22Rv1 (cell line): Measurements from ENCODE around the gene CTNNA1.

Experiments used
- H3K27ac ChIP-seq: fragments of 450-650 bp; 2 replicates; pipeline ENCODE4 v1.5.1; 2017
- ZFX ChIP-seq: fragments of 450-650 bp; IDR thresholded peaks from 2 replicates; pipeline ENCODE4 v1.6.1; 2017; ENCODE audit warnings: antibody characterized with exemption, borderline replicate concordance
- TF ChIP-seq, protein P1 (sequence below): fragments of 450-650 bp; IDR thresholded peaks from 2 replicates; pipeline ENCODE4 v1.5.1; 2017; ENCODE audit warnings: mild to moderate bottlenecking

The CTNNA1 gene

GRCh38 chr5:138949223-138949574 lies 196.0 kb downstream of the CTNNA1 start:
- H3K27ac ChIP-seq: no peak overlapping the region
- TF ChIP-seq, protein P1, sequence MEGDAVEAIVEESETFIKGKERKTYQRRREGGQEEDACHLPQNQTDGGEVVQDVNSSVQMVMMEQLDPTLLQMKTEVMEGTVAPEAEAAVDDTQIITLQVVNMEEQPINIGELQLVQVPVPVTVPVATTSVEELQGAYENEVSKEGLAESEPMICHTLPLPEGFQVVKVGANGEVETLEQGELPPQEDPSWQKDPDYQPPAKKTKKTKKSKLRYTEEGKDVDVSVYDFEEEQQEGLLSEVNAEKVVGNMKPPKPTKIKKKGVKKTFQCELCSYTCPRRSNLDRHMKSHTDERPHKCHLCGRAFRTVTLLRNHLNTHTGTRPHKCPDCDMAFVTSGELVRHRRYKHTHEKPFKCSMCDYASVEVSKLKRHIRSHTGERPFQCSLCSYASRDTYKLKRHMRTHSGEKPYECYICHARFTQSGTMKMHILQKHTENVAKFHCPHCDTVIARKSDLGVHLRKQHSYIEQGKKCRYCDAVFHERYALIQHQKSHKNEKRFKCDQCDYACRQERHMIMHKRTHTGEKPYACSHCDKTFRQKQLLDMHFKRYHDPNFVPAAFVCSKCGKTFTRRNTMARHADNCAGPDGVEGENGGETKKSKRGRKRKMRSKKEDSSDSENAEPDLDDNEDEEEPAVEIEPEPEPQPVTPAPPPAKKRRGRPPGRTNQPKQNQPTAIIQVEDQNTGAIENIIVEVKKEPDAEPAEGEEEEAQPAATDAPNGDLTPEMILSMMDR: no peak
- TF ChIP-seq ZFX: no peak

- TF ChIP-seq, protein P1: no peak
- no peak for TF ChIP-seq ZFX
- H3K27ac ChIP-seq: no peak overlapping the region
Measured at GRCh38 chr5:138949988-138950387, 196.8 kb downstream of the CTNNA1 start.

GRCh38 chr5:138950421-138951031 lies 197.3 kb downstream of the CTNNA1 start:
- no peak for TF ChIP-seq ZFX
- TF ChIP-seq, protein P1: no peak

GRCh38 chr5:138951091-138951985 lies 198.1 kb downstream of the CTNNA1 start:
- no peak overlapping the region for H3K27ac ChIP-seq
- TF ChIP-seq, protein P1: no peak
- no peak for TF ChIP-seq ZFX

More at GRCh38 chr5:138950421-138951031, 197.3 kb downstream of the CTNNA1 start:
- H3K27ac ChIP-seq: no peak overlapping the region

DNA sequence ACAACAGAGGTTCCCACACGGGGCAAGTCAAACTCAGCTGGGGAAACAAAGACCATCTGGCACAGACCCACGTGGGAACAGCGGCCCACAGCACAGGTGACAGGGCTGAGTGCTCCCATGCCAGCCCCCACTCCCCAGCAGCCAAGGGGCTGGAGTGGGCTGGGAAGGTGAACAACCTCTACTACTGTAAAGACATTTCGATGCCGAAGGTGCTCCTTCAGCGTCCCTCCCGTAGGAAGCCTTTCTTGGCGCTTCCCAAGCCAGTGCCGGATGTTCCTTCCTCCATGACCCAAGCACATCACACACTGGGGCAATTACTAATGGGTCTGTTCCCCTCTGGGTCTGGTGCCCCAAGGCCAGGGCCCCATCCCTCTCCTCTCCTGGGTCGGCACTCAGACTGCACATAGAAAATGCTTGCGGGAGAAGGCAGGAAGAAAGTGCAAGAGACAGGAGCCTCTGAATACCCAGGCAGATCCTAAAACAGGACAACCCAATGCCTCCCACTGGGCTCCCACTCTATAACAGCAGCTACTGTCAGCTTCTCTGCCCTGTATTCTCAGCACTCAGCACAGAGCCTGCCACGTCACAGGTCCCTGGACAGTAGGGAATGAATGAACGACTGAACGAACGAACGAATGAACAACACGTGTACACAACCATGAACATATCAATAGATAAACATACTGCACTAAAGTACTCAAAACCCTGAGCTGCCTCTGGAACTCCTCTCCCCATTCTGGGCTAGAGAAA lies 198.9 kb downstream of the CTNNA1 start:
- TF ChIP-seq, protein P1: no peak
- TF ChIP-seq ZFX: no peak
- no peak overlapping the region for H3K27ac ChIP-seq

DNA sequence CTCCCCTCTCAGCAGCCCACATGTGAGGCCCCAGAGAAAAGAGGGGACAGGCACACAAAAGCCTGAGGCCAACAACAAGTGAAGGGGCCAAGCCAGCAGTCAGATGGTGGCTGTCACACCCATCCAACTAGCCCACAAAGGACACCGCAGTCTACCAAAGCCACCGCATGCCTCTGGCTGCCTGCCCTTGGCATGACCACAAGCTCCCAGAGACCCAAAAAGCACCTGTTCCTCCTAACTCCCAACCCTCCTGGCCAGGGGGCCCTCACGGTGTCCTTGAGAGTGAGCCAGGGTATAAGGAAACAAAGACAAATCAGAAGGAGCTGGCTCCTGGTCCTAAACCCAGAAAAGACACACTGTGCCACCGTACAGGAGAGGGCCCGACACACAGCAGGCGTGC lies 199.7 kb downstream of the CTNNA1 start:
- TF ChIP-seq ZFX: no peak
- no peak overlapping the region for H3K27ac ChIP-seq

DNA sequence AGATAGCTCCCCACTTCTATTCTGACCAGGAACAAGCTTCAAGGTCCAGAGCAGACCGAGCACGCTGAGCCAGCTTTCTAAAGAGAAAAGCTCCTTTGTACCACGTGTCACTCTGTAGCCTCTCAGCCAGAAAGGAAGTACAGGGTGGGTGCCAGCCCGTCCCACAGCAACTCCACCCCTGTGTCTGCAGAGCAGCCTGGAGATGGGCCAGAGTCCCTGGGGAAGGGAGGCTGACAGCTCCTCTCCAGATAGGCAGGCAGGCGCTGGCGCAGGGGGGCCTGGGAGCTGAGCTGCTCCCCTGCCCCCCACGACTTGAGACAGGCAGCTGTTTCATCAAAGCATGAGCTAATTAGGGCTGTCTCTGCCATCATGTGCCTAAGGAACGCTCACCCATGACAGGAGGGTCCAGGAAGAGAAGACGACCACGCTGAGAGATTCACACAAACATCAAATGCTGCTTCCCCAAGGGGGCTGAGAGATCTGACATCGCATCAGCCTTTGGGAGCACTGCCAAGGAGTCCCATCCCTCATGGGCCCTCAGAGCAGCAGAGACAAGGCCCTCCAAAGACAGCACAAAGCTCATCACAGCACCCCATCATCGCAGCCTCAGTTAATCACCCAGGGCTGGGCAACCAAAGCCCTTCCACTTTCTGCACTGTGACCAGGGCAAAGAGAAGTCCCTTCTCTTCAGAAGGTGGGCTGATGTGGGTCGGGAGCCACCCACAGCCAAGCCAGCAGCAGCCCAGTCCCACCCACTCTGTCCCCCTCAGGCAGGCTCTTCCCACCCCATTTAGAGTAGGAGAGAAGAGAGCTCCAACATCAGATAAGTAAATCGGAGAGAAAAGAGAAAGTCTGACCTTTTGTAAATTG lies 200.4 kb downstream of the CTNNA1 start:
- H3K27ac ChIP-seq: no peak overlapping the region
- no peak for TF ChIP-seq ZFX
- TF ChIP-seq, protein P1: no peak
